Mesodermal cell (in vitro differentiated cells): ENCODE measurements around the gene HM13.
"Not testable (repeated sequence)": the region's sequence is repeated elsewhere in the genome, so short reads cannot be mapped to it uniquely, and the experiment has no call there.

Experiments used
- H3K27ac ChIP-seq: 2 replicates; pipeline ENCODE4 v1.7.0; 2013; ENCODE audit warnings: mild to moderate bottlenecking, low read depth, low read length, moderate library complexity; ENCODE audit not compliant: severe bottlenecking
- H3K36me3 ChIP-seq: 2 replicates; pipeline ENCODE4 v1.7.1; 2013; ENCODE audit warnings: mild to moderate bottlenecking, low read length, moderate library complexity; ENCODE audit not compliant: control insufficient read depth, insufficient read depth
- H3K4me1 ChIP-seq: one replicate; pipeline ENCODE4 v1.7.1; 2013; ENCODE audit warnings: mild to moderate bottlenecking, low read length; ENCODE audit not compliant: insufficient read depth, control insufficient read depth, poor library complexity, severe bottlenecking
- H3K4me3 ChIP-seq: 2 replicates; pipeline ENCODE4 v1.7.0; 2013; ENCODE audit warnings: low read length, control low read depth, mild to moderate bottlenecking; ENCODE audit not compliant: insufficient read depth, poor library complexity, severe bottlenecking; ENCODE audit errors: extremely low read depth
- H3K9me3 ChIP-seq: 2 replicates; pipeline ENCODE4 v1.7.1; 2013; ENCODE audit warnings: mild to moderate bottlenecking, low read length, moderate library complexity; ENCODE audit not compliant: control insufficient read depth
- WGBS, 2 experiments: methylation state at CpG; one replicate each; pipeline ENCODE4 v1.1.5; 2013; ENCODE audit warnings: missing lambda C conversion rate in 2 of 2; ENCODE audit not compliant: insufficient coverage in 2 of 2; 5-methylcytosine and 5-hydroxymethylcytosine counted together

HM13 gene

GRCh38 chr20:31604567-31605030 lies 90.4 kb downstream of the HM13 start:
- Histone ChIP-seq H3K36me3 (peaks cover 19% of the 10 kb centered on the region), H3K27ac (peak overlapping the region; percentile 99), H3K9me3 (no peaks in the 10 kb centered on the region), H3K4me3 (peak overlapping the region; percentile 91), H3K4me1 (peaks cover 27% of the 10 kb centered on the region)
- 2 to 4% methylated on average over 10 to 13 of the region's 14 CpGs for WGBS, 2 experiments

- H3K4me1 ChIP-seq = peaks cover 27% of the 10 kb centered on the region
- peaks cover 19% of the 10 kb centered on the region for H3K36me3 ChIP-seq
- no peaks in the 10 kb centered on the region for H3K9me3 ChIP-seq
- H3K27ac ChIP-seq = peak within 1 kb of the TSS; percentile 99
- H3K4me3 ChIP-seq = peak within 1 kb of the TSS; percentile 91
- WGBS, 2 experiments = 0% methylated on average over 71 of the region's 74 CpGs
These were observed 91.0 kb downstream of the HM13 start, which contains the start of gene ID1 for GRCh38 chr20:31605031-31605901. Gene ID1 (plus strand): TSS chr20:31605289. CDS start chr20:31605388, 99 bp downstream.

- Histone ChIP-seq H3K27ac (peak overlapping the region; percentile 99), H3K36me3 (peaks cover 19% of the 10 kb centered on the region), H3K9me3 (no peaks in the 10 kb centered on the region), H3K4me3 (peak overlapping the region; percentile 91), H3K4me1 (peaks cover 33% of the 10 kb centered on the region)
- WGBS, 2 experiments = 0 to 1% methylated on average over 23 to 26 of the region's 39 CpGs
These were observed 91.9 kb downstream of the HM13 start for GRCh38 chr20:31605902-31606803.

GRCh38 chr20:31606804-31607639 lies 92.8 kb downstream of the HM13 start:
- H3K4me1 ChIP-seq = peaks cover 31% of the 10 kb centered on the region
- WGBS, 2 experiments = 3 to 13% methylated on average over 4 to 5 of the region's 8 CpGs
- H3K4me3 ChIP-seq = peak overlapping the region; percentile 91
- H3K27ac ChIP-seq = peak overlapping the region; percentile 99
- H3K9me3 ChIP-seq = no peaks in the 10 kb centered on the region
- H3K36me3 ChIP-seq = peaks cover 19% of the 10 kb centered on the region

GRCh38 chr20:31607640-31608250 lies 93.5 kb downstream of the HM13 start:
- H3K9me3 ChIP-seq = no peaks in the 10 kb centered on the region
- H3K4me1 ChIP-seq = peaks cover 29% of the 10 kb centered on the region

GRCh38 chr20:31608251-31608945 lies 94.2 kb downstream of the HM13 start:
- peak overlapping the region; percentile 99 for H3K27ac ChIP-seq

More at GRCh38 chr20:31607640-31608250, 93.5 kb downstream of the HM13 start:
- Histone ChIP-seq H3K27ac (peak overlapping the region; percentile 99), H3K36me3 (peaks cover 19% of the 10 kb centered on the region), H3K4me3 (peak overlapping the region; percentile 91)
- 35 to 60% methylated on average over 2 to 4 of the region's 9 CpGs for WGBS, 2 experiments

GRCh38 chr20:31612271-31612640 lies 98.0 kb downstream of the HM13 start:
- H3K4me1 ChIP-seq = peaks cover 20% of the 10 kb centered on the region
- not testable (repeated sequence) for H3K9me3 ChIP-seq, H3K27ac ChIP-seq, H3K36me3 ChIP-seq, H3K4me3 ChIP-seq
- WGBS, 2 experiments = 94 to 99% methylated on average over 9 to 11 of the region's 12 CpGs

More at GRCh38 chr20:31608251-31608945, 94.2 kb downstream of the HM13 start:
- H3K4me3 ChIP-seq = peak overlapping the region; percentile 91
- no peaks in the 10 kb centered on the region for H3K9me3 ChIP-seq
- H3K36me3 ChIP-seq = peaks cover 19% of the 10 kb centered on the region
- peaks cover 23% of the 10 kb centered on the region for H3K4me1 ChIP-seq
- 13 to 14% methylated on average over 30 to 35 of the region's 45 CpGs for WGBS, 2 experiments

GRCh38 chr20:31615416-31615815 lies 101.2 kb downstream of the HM13 start:
- H3K9me3 ChIP-seq = no peaks in the 10 kb centered on the region
- 90 to 100% methylated on average over 1 to 2 of the region's 8 CpGs for whole genome bisulfite sequencing, 2 experiments
- H3K4me1 ChIP-seq = peaks cover 7% of the 10 kb centered on the region
- H3K36me3 ChIP-seq = no peaks in the 10 kb centered on the region
- no peak overlapping the region for H3K4me3 ChIP-seq
- no peak overlapping the region for H3K27ac ChIP-seq

- no peak overlapping the region for H3K27ac ChIP-seq
- no peak overlapping the region for H3K4me3 ChIP-seq
- H3K9me3 ChIP-seq = no peaks in the 10 kb centered on the region
- 86 to 93% methylated on average over 4 of the region's 6 CpGs for WGBS, 2 experiments
- no peaks in the 10 kb centered on the region for H3K36me3 ChIP-seq
- no peaks in the 10 kb centered on the region for H3K4me1 ChIP-seq
These were observed 103.3 kb downstream of the HM13 start for GRCh38 chr20:31617432-31618104.
